ENCODE measurements around the gene BICD1. TPM values are rescaled to one million over a fixed set of nuclear protein-coding genes. Genes with fewer than 3 reads are reported as not detected.

BICD1 gene
- polyA plus RNA-seq, 1 of the 3 experiments (the other 2 are of a cell fraction), result 12.1 TPM

GRCh38 chr12:32072102-32072501, 34.5 kb upstream of the BICD1 start:
- peaks cover 20% of the 10 kb centered on the region for H3F3A ChIP-seq (replicated peaks; ENCODE audit: insufficient read depth)
- TF ChIP-seq JUND (IDR thresholded peaks at IDR 0.05) (no peak), TAF1 (IDR thresholded peaks at IDR 0.05; ENCODE audit: borderline replicate concordance, low read depth, low read length) (no peak), RCOR1 (IDR thresholded peaks at IDR 0.05; ENCODE audit: low read length) (no peak), RFX5 (IDR thresholded peaks at IDR 0.05; ENCODE audit: low read length) (no peak), FOXJ3 (CRISPR knock-in tag; IDR thresholded peaks at IDR 0.05) (no peak), USF1 (IDR thresholded peaks at IDR 0.05; ENCODE audit: borderline replicate concordance, low read depth) (no peak), CTCF (IDR thresholded peaks at IDR 0.05) (no peak), TEAD4 (IDR thresholded peaks at IDR 0.05; ENCODE audit: borderline replicate concordance, insufficient read depth) (no peak), RXRA (IDR thresholded peaks at IDR 0.05; ENCODE audit: borderline replicate concordance, low read depth) (no peak), MXI1 (IDR thresholded peaks at IDR 0.05; ENCODE audit: low read depth, low read length) (no peak)
- H3K79me2 ChIP-seq (ENCODE audit: insufficient read depth), result no peaks in the 10 kb centered on the region
- ChIA-PET POLR2A (no interaction called here), CTCF (interaction anchor here (0.6 to 3.1 kb wide), 5 partner anchors 11 to 227 kb away, joined by 3 to 10 read pairs (median 4); partner anchors contain the start of gene BICD1)
- no peak overlapping the region for H3K27ac ChIP-seq (ENCODE audit: low read depth in 2 of 2, low read length in 1 of 2)
- H3K4me1 ChIP-seq (ENCODE audit: control insufficient read depth in 1 of 2, insufficient read depth in 2 of 2, low read depth in 1 of 2, low read length in 1 of 2), result peaks cover 5 to 16% of the 10 kb centered on the region in 2 experiments
- H3K27me3 ChIP-seq (ENCODE audit: insufficient read depth), result no peaks in the 10 kb centered on the region
- no peaks in the 10 kb centered on the region for H3K36me3 ChIP-seq (replicated peaks in 1 of 2; ENCODE audit: control insufficient read depth in 1 of 2, insufficient read depth in 2 of 2, low read length in 1 of 2)
- no peak overlapping the region for H3K4me3 ChIP-seq (ENCODE audit: low read depth in 2 of 2, low read length in 1 of 2)
- H3K9me3 ChIP-seq, result no peaks in the 10 kb centered on the region; the same call in 1 of the 2 replicates
- no peak for DNase-seq
- H4K20me1 ChIP-seq (ENCODE audit: insufficient read depth), result no peaks in the 10 kb centered on the region
- no peaks in the 10 kb centered on the region for H3K9me2 ChIP-seq
- 89% methylated on average over 6 of the region's 6 CpGs for WGBS (ENCODE audit: low lambda C conversion rate)
- H3K4me2 ChIP-seq, result no peak overlapping the region
- H2AFZ ChIP-seq (ENCODE audit: low read depth), result no peak overlapping the region
- H3K9ac ChIP-seq, result no peak overlapping the region

- no peak for DNase-seq
- TF ChIP-seq FOXM1 (IDR thresholded peaks at IDR 0.05; ENCODE audit: low read depth) (no peak), USF1 (IDR thresholded peaks at IDR 0.05; ENCODE audit: borderline replicate concordance, low read depth) (no peak), RAD21 (IDR thresholded peaks at IDR 0.05; ENCODE audit: low read length) (no peak), NFIC (IDR thresholded peaks at IDR 0.05; ENCODE audit: borderline replicate concordance) (no peak), MEF2A (IDR thresholded peaks at IDR 0.05; ENCODE audit: borderline replicate concordance, low read depth) (no peak), MAX (IDR thresholded peaks at IDR 0.05; ENCODE audit: low read depth) (no peak), JUND (IDR thresholded peaks at IDR 0.05) (no peak)
- no peaks in the 10 kb centered on the region for H3K9me2 ChIP-seq
- H3K27ac ChIP-seq (ENCODE audit: low read depth in 2 of 2, low read length in 1 of 2), result no peak overlapping the region
- no peaks in the 10 kb centered on the region for H4K20me1 ChIP-seq (ENCODE audit: insufficient read depth)
- H3K79me2 ChIP-seq (ENCODE audit: insufficient read depth), result no peaks in the 10 kb centered on the region
- H3K27me3 ChIP-seq (ENCODE audit: insufficient read depth), result no peaks in the 10 kb centered on the region
- H2AFZ ChIP-seq (ENCODE audit: low read depth), result no peak overlapping the region
- H3F3A ChIP-seq (replicated peaks; ENCODE audit: insufficient read depth), result peaks cover 6% of the 10 kb centered on the region
- H3K9me3 ChIP-seq, result no peaks in the 10 kb centered on the region; the same call in 1 of the 2 replicates
- H3K36me3 ChIP-seq (replicated peaks in 1 of 2; ENCODE audit: control insufficient read depth in 1 of 2, insufficient read depth in 2 of 2, low read length in 1 of 2), result no peaks in the 10 kb centered on the region
- peaks cover under 1 to 5% of the 10 kb centered on the region in 2 experiments; a peak in 3 of 4 replicates for H3K4me1 ChIP-seq (ENCODE audit: control insufficient read depth in 1 of 2, insufficient read depth in 2 of 2, low read depth in 1 of 2, low read length in 1 of 2)
- ChIA-PET CTCF (interaction anchor here (1.0 kb wide), 1 partner anchor 12 kb away, joined by 4 read pairs; no protein-coding TSS in a partner anchor), POLR2A (no interaction called here)
- no peak overlapping the region for H3K4me2 ChIP-seq
- no peak overlapping the region for H3K4me3 ChIP-seq (ENCODE audit: low read depth in 2 of 2, low read length in 1 of 2)
- H3K9ac ChIP-seq, result no peak overlapping the region
These were observed 32.2 kb upstream of the BICD1 start for GRCh38 chr12:32074432-32074831.
